K562 (cell line): ENCODE data around the gene JUND. TPM values are rescaled to one million over a fixed set of nuclear protein-coding genes. Genes with fewer than 3 reads are reported as not detected.

Experiments used
- ATF2 ChIP-seq: sonication (generic); formaldehyde crosslinking; IDR thresholded peaks from 2 replicates; pipeline ENCODE4 v1.8.1; 2022; ENCODE audit warnings: missing genetic modification reagents
- GATAD2A ChIP-seq: fragments of 450-650 bp; IDR thresholded peaks from 2 replicates; pipeline ENCODE4 v1.6.1; 2017
- HNRNPL ChIP-seq: fragments of 200-400 bp; formaldehyde crosslinking; IDR thresholded peaks from 2 replicates; pipeline ENCODE4 v1.6.1; 2017; ENCODE audit warnings: low read depth, mild to moderate bottlenecking, low read length
- NCOA4 ChIP-seq: fragments of 450-650 bp; IDR thresholded peaks from 2 replicates; pipeline ENCODE4 v1.6.1; 2018; ENCODE audit warnings: mild to moderate bottlenecking; ENCODE audit not compliant: partially characterized antibody
- RREB1 ChIP-seq: fragments of 250-450 bp; sonication (Bioruptor Pico); IDR thresholded peaks from 2 replicates; pipeline ENCODE4 v1.4.0; 2020
- WHSC1 ChIP-seq: IDR thresholded peaks from one replicate; pipeline ENCODE4 v1.6.1; 2012; ENCODE audit warnings: low read length, control low read depth, inconsistent platforms
- polyA plus RNA-seq, 8 experiments: library from polyadenylated mRNA; depleted of rRNA in 4 of 8; stranded (reverse) in 5 of 8; unstranded in 3 of 8; fragments of >200 nt; fragmentation: Nextera tagmentation in 2 of 8; fragmentation: Illumina TruSeq in 1 of 8; extraction: Ambion mirVana in 2 of 8; extraction: Trizol in 1 of 8; gene quantifications; 2 replicates each; pipeline versions ENCODE4 v1.2.1 to v1.2.3, GENCODE V29; 2011 to 2014; ENCODE audit warnings: inconsistent platforms in 1 of 8, missing spikeins in 1 of 8
- total RNA-seq, 7 experiments: library from RNA; depleted of rRNA in 6 of 7; stranded (reverse); fragments of >200 nt in 6 of 7; fragmentation: Illumina TruSeq in 2 of 7; extraction: Trizol in 2 of 7; gene quantifications; 2 replicates each; pipeline versions ENCODE4 v1.2.1 to v1.2.3, GENCODE V29; 2011 to 2021; ENCODE audit warnings: low replicate concordance in 1 of 7

Gene JUND
- total and polyA plus RNA-seq, 9 of the 15 experiments (the other 6 are each of a cell fraction or from before 2014, with no cell fraction given) = 6.4 to 286 (median 42.3) TPM

GRCh38 chr19:18317961-18318800 is 36.8 kb upstream of the JUND start (continued):
- TF ChIP-seq RREB1 (0 out of 2 replicates have a peak, but pooled peaks have one; percentile 16), GATAD2A (peak; percentile 54; the same call in 1 of the 2 replicates), WHSC1 (no peak), NCOA4 (no peak), ATF2 (CRISPR knock-in tag) (no peak), HNRNPL (peak; percentile 52; the same call in 1 of the 2 replicates)
